Activated CD8-positive, alpha-beta T cell treated with anti-CD3 and anti-CD28 coated beads, Interleukin-2, amount 10 ng/mL, durations not matched to agents 7 days and 5 days (primary cell): ENCODE results near the gene CLEC1A. TPM values are rescaled to one million over a fixed set of nuclear protein-coding genes. Genes with fewer than 3 reads are reported as not detected.

Experiments
- ATAC-seq: fragments of 150-1000 bp; cut with Tn5 transposase; one replicate; pipeline ENCODE4 v1.10.0; 2021; ENCODE audit warnings: moderate library complexity
- CTCF ChIA-PET: fragments of 350-600 bp; sonication (Branson Sonifier 250); formaldehyde crosslinking; loops from one replicate; lab custom pipeline; 2021; ENCODE audit warnings: antibody characterized with exemption; lab: Charles Lee
- POLR2A ChIA-PET: fragments of 350-600 bp; sonication (Branson Sonifier 250); formaldehyde crosslinking; loops from one replicate; lab custom pipeline; 2021; ENCODE audit warnings: antibody characterized with exemption; lab: Charles Lee
- DNase-seq: peaks from one replicate; pipeline ENCODE4 v3.0.0-alpha.2; 2020
- H3K27ac Mint-ChIP-seq: one replicate; pipeline ENCODE4 v1.8.0; 2021; ENCODE audit warnings: mild to moderate bottlenecking, mixed read lengths
- H3K27me3 Mint-ChIP-seq: one replicate; pipeline ENCODE4 v1.8.0; 2021; ENCODE audit warnings: low read depth, mixed read lengths
- H3K36me3 Mint-ChIP-seq: one replicate; pipeline ENCODE4 v1.8.0; 2021; ENCODE audit warnings: low read depth, mixed read lengths
- H3K4me1 Mint-ChIP-seq: one replicate; pipeline ENCODE4 v1.8.0; 2021; ENCODE audit warnings: low read depth, mixed read lengths
- H3K4me3 Mint-ChIP-seq: one replicate; pipeline ENCODE4 v1.8.0; 2021; ENCODE audit warnings: mild to moderate bottlenecking, mixed read lengths
- H3K9me3 Mint-ChIP-seq: one replicate; pipeline ENCODE4 v1.8.0; 2022; ENCODE audit warnings: mixed read lengths; ENCODE audit not compliant: insufficient read depth
- total RNA-seq, 2 experiments: library from RNA; stranded (reverse); gene quantifications; one replicate each; pipeline ENCODE4 v1.2.3, GENCODE V29; 2021

The CLEC1A gene
- total RNA-seq, 2 experiments from 2014 or later = not detected

DNA sequence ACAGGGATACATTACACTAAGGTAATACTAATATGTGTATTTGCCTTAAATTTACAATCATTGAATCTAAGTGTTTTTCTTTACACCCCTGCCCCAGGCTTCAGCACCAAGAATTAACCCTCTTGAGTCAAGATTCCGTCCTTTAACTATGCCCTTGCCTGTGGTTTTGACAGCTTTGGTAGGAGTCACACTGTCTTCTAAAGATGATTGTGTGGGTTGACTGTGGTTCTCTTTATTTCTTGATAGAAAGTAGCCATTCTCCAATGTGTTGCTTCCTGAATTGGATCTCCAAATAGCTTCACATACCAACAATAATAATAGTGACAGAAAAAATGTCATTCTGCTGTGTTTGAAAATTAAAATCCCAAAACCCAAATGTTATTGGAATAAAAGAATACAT lies 27.6 kb upstream of the CLEC1A start:
- peaks cover 7% of the 10 kb centered on the region for H3K4me1 Mint-ChIP-seq
- no peak overlapping the region for H3K27ac Mint-ChIP-seq
- ATAC-seq (no peak), DNase-seq (no peak)
- no peaks in the 10 kb centered on the region for H3K9me3 Mint-ChIP-seq
- POLR2A ChIA-PET = no interaction called here
- no peak overlapping the region for H3K4me3 Mint-ChIP-seq
- H3K36me3 Mint-ChIP-seq = no peaks in the 10 kb centered on the region
- CTCF ChIA-PET = interaction anchor here (1.2 to 3.0 kb wide), 4 partner anchors 10 to 87 kb away, joined by 3 to 14 read pairs (median 4); no protein-coding TSS in a partner anchor
- peaks cover 28% of the 10 kb centered on the region for H3K27me3 Mint-ChIP-seq

DNA sequence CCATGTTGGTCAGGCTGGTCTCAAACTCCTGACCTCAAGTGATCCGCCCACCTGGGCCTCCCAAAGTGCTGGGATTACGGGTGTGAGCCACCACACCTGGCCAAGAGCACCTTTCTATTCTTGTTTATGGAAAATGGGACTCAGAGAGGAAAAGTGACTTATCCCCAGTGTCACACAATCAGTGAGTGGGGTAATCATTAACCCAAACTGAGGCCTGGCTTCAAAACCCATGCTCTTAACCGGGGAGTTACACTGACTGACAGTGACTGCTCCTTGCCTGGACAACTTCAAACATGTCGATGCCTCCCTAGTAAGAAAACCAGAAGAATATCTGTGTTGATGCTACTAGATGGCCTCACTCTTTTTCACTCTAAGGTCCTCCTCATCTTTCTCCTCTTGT lies 23.9 kb upstream of the CLEC1A start:
- DNase-seq (no peak), ATAC-seq (no peak)
- Mint-ChIP-seq H3K4me3 (no peak overlapping the region), H3K9me3 (no peaks in the 10 kb centered on the region), H3K36me3 (no peaks in the 10 kb centered on the region), H3K4me1 (no peaks in the 10 kb centered on the region), H3K27me3 (peaks cover 18% of the 10 kb centered on the region), H3K27ac (no peak overlapping the region)
- POLR2A ChIA-PET = no interaction called here
- CTCF ChIA-PET = no interaction called here

DNA sequence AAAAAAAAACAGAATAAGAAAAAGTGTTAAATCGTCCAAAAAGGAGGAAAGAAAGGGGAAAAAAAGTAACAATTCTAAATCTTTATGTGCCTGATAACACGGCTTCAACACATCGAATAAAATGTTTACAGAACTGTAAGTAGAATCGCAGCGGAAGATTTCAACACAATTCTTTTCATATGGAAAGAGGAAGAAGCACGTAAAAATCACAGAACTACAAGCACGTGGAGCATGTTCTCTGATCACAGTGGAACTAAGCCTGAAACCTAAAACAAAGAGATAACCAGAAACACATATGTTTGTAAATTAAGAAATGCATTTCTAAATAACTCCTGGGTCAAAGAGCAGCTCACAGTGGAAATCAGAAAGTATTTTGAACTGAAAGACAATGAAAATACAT lies 22.5 kb upstream of the CLEC1A start:
- ChIA-PET POLR2A (no interaction called here), CTCF (no interaction called here)
- Mint-ChIP-seq H3K27ac (no peak overlapping the region), H3K4me1 (no peaks in the 10 kb centered on the region), H3K27me3 (peaks cover 13% of the 10 kb centered on the region), H3K9me3 (no peaks in the 10 kb centered on the region), H3K36me3 (no peaks in the 10 kb centered on the region), H3K4me3 (no peak overlapping the region)
- no peak for DNase-seq
- ATAC-seq = no peak

DNA sequence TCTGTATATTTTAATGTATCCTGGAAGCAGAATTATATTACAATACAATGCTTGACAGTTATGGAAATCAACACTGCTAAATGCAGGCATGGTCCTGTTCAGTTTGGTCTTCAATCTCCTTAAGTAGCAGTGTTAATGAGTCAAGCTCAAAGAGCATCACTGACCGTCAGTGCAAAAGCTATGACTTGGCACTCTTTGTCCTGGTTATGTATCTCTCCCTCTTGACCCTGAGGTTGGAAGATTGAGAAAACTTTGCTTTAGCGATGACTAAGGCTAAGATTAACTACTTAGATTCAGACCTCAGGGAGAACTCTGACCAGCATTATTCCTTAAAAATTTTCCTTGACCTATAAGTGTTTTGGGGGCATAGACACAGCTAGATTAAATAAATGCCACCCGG lies 20.3 kb upstream of the CLEC1A start:
- ATAC-seq = no peak

DNA sequence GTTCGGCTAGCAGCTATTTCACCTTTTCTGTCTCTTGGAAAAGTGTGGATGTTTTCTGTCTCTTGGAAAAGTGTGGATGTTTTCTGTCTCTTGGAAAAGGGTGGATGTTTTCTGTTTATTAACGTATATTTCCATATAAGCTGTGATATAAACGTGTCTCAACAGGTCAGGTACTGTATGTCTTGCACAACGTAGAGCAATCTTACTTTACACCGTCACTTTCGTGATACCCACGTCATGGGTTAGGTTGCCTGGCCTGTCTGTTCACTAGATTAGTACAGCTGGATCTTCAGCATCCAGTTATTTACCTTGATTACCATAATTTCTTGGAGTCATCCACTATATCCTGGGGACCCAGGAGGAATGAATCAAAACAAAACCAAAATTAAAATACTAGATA lies 17.1 kb upstream of the CLEC1A start:
- H3K4me1 Mint-ChIP-seq = no peaks in the 10 kb centered on the region
- CTCF ChIA-PET = no interaction called here
- POLR2A ChIA-PET = no interaction called here
- no peaks in the 10 kb centered on the region for H3K36me3 Mint-ChIP-seq
- no peak for ATAC-seq
- H3K9me3 Mint-ChIP-seq = no peaks in the 10 kb centered on the region
- no peak overlapping the region for H3K4me3 Mint-ChIP-seq
- no peak for DNase-seq
- peaks cover 9% of the 10 kb centered on the region for H3K27me3 Mint-ChIP-seq
- H3K27ac Mint-ChIP-seq = no peak overlapping the region

More for the DNA sequence above, 20.3 kb upstream of the CLEC1A start:
- Mint-ChIP-seq H3K9me3 (no peaks in the 10 kb centered on the region), H3K27me3 (peaks cover 9% of the 10 kb centered on the region), H3K27ac (no peak overlapping the region), H3K4me3 (no peak overlapping the region), H3K36me3 (no peaks in the 10 kb centered on the region), H3K4me1 (no peaks in the 10 kb centered on the region)
- ChIA-PET POLR2A (no interaction called here), CTCF (no interaction called here)
- DNase-seq = no peak

DNA sequence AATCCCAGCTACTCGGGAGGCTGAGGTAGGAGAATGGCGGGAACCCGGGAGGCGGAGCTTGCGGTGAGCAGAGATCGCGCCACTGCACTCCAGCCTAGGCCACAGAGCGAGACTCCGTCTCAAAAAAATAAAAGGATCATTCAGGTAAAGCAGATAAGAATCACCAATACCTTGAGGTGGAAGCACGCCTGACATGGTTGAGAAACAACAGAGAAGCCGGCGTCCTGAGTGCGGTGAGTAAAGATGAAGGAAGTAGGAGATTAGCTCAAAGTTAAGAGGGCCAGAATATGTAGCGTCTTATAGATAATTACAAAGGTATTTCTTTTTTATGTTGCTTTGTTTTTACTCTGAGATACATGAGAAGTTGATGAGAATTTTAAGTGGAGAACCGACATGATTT lies 16.5 kb upstream of the CLEC1A start:
- H3K9me3 Mint-ChIP-seq = no peaks in the 10 kb centered on the region
- no peak overlapping the region for H3K4me3 Mint-ChIP-seq
- DNase-seq (no peak), ATAC-seq (no peak)
- peaks cover 12% of the 10 kb centered on the region for H3K27me3 Mint-ChIP-seq
- H3K36me3 Mint-ChIP-seq = no peaks in the 10 kb centered on the region
- H3K4me1 Mint-ChIP-seq = no peaks in the 10 kb centered on the region
- POLR2A ChIA-PET = no interaction called here
- CTCF ChIA-PET = no interaction called here
- H3K27ac Mint-ChIP-seq = no peak overlapping the region

DNA sequence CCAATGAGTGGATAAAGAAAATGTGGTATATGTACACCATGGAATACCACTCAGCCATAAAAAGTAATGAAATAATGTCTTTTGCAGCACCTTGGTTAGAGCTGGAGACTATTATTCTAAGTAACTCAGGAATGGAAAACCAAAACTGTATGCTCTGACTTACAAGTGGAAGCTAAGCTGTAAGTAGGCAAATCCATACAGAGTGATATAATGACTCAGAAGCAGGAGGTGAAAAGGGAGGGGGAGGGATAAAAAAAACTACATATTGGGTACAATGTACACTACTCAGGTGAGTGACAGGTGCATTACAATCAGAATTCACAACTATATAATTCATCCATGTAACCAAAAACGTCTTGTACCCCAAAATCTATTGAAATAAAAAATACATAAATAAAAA lies 15.1 kb upstream of the CLEC1A start:
- CTCF ChIA-PET = interaction anchor here (0.8 kb wide), 1 partner anchor 166 kb away, joined by 3 read pairs; no protein-coding TSS in a partner anchor
- H3K4me3 Mint-ChIP-seq = no peak overlapping the region
- no peaks in the 10 kb centered on the region for H3K9me3 Mint-ChIP-seq
- no peak overlapping the region for H3K27ac Mint-ChIP-seq
- DNase-seq (no peak), ATAC-seq (no peak)
- POLR2A ChIA-PET = no interaction called here
- peaks cover 9% of the 10 kb centered on the region for H3K27me3 Mint-ChIP-seq
- no peaks in the 10 kb centered on the region for H3K36me3 Mint-ChIP-seq
- no peaks in the 10 kb centered on the region for H3K4me1 Mint-ChIP-seq

DNA sequence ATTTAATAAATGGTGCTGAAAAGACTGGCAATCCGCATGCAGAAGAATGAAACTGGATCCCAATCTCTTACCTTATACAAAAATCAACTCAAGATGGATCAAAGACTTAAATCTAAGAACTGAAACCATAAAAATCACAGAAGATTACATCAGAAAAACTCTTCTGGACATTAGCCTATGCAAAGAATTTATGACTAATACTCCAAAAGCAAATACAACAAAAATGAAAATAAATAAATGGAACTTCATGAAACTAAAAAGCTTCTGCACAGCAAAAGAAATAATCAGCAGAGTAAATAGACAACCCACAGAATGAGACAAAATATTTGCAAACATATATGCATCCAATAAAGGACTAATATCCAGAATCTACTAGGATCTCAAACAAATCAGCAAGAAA lies 14.3 kb upstream of the CLEC1A start:
- Mint-ChIP-seq H3K4me1 (no peaks in the 10 kb centered on the region), H3K27me3 (peaks cover 9% of the 10 kb centered on the region), H3K4me3 (no peak overlapping the region), H3K27ac (no peak overlapping the region), H3K36me3 (no peaks in the 10 kb centered on the region), H3K9me3 (no peaks in the 10 kb centered on the region)
- no peak for ATAC-seq
- ChIA-PET POLR2A (no interaction called here), CTCF (no interaction called here)
- no peak for DNase-seq

DNA sequence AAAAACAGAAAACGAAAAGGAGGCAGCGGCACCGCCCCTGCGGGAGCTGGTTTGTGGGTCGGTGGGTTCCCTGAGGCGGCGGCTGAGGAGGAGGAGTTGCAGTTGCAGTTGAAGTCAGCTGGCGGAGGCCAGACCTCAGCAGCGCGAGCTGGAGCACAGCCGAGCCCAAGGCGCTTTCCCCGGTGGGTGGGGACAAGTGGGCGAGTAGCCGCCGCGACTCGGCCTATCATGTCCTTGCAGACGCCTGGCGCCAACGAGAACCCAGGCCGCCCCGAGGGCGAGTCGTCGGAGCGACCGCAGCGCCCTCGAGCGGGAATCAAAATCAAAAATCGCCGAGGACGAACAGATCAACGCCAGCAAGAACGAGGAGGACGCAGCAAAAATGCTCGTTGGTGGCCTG lies 12.7 kb upstream of the CLEC1A start:
- H3K4me3 Mint-ChIP-seq = no peak overlapping the region
- H3K9me3 Mint-ChIP-seq = no peaks in the 10 kb centered on the region
- H3K27me3 Mint-ChIP-seq = peaks cover 15% of the 10 kb centered on the region
- no peaks in the 10 kb centered on the region for H3K4me1 Mint-ChIP-seq
- ATAC-seq (no peak), DNase-seq (no peak)
- H3K36me3 Mint-ChIP-seq = no peaks in the 10 kb centered on the region
- CTCF ChIA-PET = no interaction called here
- POLR2A ChIA-PET = no interaction called here
- no peak overlapping the region for H3K27ac Mint-ChIP-seq

DNA sequence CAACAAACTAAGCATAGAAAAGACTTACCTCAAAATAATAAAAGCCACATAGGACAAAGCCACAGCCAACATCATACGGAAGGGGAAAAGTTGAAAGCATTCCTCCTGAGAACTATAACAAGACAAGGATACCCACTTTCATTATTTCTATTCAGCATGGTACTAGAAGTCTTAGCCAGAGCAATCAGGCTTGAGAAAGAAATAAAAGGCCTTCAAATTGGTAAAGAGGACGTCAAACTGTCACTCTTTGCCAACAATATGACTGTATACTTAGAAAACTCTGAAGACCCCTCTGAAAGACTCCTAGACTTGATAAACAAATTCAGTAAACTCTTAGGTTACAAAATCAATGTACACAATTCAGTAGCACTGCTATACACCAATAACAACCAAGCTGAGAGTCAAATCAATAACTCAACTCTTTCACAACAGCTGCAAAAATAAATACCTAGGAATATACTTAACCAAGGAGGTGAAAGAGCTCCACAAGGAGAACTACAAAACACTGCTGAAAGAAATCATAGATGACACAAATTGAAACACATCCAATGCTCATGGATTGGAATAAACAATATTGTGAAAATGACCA lies 11.6 kb upstream of the CLEC1A start:
- H3K4me3 Mint-ChIP-seq = no peak overlapping the region
- no peaks in the 10 kb centered on the region for H3K9me3 Mint-ChIP-seq
- H3K36me3 Mint-ChIP-seq = no peaks in the 10 kb centered on the region
- H3K27ac Mint-ChIP-seq = no peak overlapping the region
- DNase-seq (no peak), ATAC-seq (no peak)
- peaks cover 24% of the 10 kb centered on the region for H3K27me3 Mint-ChIP-seq
- H3K4me1 Mint-ChIP-seq = no peaks in the 10 kb centered on the region
- CTCF ChIA-PET = interaction anchor here (0.6 kb wide), 1 partner anchor 170 kb away, joined by 3 read pairs; no protein-coding TSS in a partner anchor
- POLR2A ChIA-PET = no interaction called here

DNA sequence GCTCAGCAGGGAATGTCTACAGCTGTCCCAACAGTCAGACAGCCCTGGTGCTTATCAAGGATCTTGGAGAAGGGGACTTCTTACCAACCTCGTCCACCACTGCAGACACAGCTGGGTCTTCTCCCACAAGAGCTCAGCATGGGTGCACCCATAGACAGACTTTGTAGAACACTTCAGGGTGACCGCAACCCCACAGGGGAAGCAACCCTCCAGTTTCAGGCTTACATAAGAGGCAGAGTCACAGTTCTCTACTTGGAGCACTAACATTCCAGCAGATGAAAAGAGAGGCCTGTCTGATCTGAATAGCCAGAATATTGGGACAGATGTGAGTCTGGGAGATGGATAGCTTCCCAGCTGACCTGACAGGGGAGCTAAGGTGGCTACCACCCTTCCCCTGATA lies 3.5 kb upstream of the CLEC1A start:
- DNase-seq = no peak
- Mint-ChIP-seq H3K27me3 (peaks cover 30% of the 10 kb centered on the region), H3K27ac (no peak overlapping the region), H3K4me3 (no peak overlapping the region), H3K9me3 (peaks cover 5% of the 10 kb centered on the region), H3K36me3 (no peaks in the 10 kb centered on the region), H3K4me1 (peaks cover 7% of the 10 kb centered on the region)
- POLR2A ChIA-PET = no interaction called here
- CTCF ChIA-PET = interaction anchor here (2.0 kb wide), 1 partner anchor 11 kb away, joined by 6 read pairs; no protein-coding TSS in a partner anchor
- no peak for ATAC-seq

DNA sequence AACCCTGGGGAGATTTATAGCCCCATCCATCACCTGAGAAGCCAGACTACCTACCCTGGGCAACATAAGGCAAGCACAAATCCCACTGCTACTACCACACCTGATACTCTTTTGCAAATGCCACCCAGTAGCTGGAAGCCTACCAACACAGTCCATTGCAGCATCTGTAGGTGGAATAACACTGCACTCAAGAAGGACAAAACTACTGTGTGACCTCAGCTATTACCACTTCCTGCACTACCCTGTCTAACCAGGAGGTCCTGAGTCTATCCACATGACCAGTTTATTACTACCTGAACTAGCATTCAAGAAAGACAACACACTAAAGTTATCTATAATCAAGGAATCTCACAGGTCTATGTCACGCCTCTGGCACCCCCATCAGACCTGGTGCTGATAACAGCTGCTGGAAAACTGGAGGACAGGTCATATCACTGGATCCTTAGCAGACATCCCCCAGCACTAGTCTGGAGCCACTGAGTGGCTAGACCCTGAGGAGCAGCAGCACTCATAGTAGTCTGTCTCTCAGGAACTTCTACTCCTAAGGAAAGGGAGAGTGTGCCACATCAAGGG lies 2.9 kb upstream of the CLEC1A start:
- Mint-ChIP-seq H3K27me3 (peaks cover 28% of the 10 kb centered on the region), H3K4me3 (no peak overlapping the region), H3K27ac (no peak overlapping the region), H3K9me3 (peaks cover 5% of the 10 kb centered on the region), H3K36me3 (no peaks in the 10 kb centered on the region), H3K4me1 (peaks cover 7% of the 10 kb centered on the region)
- ChIA-PET CTCF (interaction anchor here (2.0 kb wide), 1 partner anchor 11 kb away, joined by 6 read pairs; no protein-coding TSS in a partner anchor), POLR2A (no interaction called here)
- ATAC-seq (no peak), DNase-seq (no peak)
